HUDEP-2 (cell line): ENCODE data around the gene S100G.

Experiments
- DNase-seq, 76 experiments: peaks; one replicate each; lab custom pipeline; 2025; ENCODE audit not compliant: unreplicated experiment in 76 of 76; lab: John Stamatoyannopoulos, UW

Gene S100G

DNA sequence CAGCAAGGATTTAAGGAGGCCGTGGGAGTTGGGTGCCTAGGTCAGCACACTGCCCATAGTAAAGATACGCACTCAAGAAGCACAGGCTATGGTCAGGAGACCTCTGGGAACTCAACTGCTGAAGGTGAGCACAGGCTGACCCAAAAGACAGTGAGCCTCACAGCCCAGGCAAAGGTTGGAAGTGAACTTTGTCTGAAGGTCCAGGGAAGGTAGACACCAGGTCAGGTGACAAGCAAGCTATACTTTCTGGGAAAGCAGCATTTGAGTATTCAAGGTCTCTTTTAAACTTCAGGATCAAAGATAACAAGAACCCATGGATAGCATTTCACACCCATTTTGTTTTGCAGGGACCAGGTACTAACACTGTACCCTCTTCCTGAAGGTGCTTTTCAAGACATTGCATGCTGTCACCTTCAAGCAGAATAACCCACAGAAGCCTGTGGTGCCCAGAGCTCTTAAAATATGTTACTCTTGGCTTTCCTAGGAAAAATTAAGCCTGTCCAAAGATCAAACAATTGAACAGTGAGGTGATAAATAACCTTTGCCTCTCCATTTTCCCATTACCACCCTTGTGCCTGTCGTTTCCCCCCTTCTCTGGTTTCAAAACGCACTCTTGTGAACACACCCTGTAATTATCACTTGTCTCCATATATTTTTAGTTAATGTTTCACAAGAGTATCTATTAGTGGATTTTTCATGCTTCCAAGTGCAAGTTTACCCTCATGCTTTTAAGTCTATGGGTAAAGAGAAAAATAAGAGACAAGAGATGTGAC, 3.4 kb upstream of the S100G start:
- DNase-seq = no peak

- no peak for DNase-seq
These were observed 1.6 kb downstream of the S100G start for GRCh38 chrX:16651391-16652024.

DNA sequence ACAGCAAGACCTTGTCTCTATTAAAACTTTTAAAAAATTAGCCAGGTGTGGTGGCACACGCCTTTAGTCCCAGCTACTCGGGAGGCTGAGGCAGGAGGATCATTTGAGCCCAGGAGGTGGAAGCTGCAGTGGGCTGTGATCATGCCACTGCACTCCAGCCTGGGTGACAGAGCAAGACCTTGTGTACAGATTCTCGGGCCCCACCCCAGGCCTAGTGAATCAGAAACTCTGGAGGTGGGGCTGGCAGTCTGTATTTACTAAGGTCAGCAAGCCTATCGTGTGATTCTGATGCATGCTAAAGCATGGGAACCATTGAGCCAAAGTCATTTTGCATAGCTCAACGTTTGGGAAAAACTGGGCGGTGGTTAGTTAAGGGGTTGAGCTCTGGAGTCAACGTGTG, 3.5 kb downstream of the S100G start:
- DNase-seq = peak in 1 of 76 experiments; percentile 0

DNA sequence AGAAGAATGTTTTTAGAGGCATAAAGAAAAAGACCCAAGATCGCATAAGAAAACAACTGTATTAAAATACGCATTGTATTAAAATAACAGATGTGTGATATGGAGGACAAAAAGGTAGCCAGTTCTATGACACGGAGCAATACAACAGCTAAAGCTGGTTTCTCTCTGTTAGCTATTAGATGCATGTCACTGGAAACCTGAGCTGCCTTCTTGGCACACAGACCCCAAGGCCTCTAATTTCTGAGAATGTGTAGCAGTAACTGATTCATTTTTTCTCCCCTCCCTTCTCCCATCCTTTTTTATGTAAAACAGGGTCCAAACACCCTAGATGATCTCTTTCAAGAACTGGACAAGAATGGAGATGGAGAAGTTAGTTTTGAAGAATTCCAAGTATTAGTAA, 4.1 kb downstream of the S100G start:
- no peak for DNase-seq

GRCh38 chrX:16658284-16658683, 8.3 kb downstream of the S100G start:
- no peak for DNase-seq

- DNase-seq = no peak
These were observed 9.4 kb downstream of the S100G start for GRCh38 chrX:16659321-16659720.

- no peak for DNase-seq
These were observed 11.5 kb downstream of the S100G start for GRCh38 chrX:16661495-16661894.

- no peak for DNase-seq
These were observed 12.4 kb downstream of the S100G start for GRCh38 chrX:16662402-16662801.

DNA sequence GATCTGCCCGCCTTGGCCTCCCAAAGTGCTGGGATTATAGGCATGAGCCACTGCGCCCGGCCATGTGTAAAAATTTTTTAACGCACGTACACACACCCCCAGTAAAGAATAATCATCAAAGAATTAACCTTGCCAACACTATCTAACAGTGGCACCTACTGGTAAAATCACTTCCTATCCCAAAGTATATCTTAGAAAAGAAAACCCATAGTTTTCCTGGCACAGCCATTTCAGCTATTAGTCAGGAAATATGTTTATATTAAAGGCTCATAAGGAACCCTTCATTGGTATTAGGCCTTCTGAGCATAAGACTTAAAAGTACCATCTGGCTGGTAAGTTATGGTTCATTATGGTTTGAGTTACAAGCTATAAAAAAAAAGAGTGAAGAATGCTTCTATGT, 14.1 kb downstream of the S100G start:
- DNase-seq = no peak

GRCh38 chrX:16664626-16665025, 14.7 kb downstream of the S100G start:
- peak in 1 of 76 experiments; percentile 0 for DNase-seq

DNA sequence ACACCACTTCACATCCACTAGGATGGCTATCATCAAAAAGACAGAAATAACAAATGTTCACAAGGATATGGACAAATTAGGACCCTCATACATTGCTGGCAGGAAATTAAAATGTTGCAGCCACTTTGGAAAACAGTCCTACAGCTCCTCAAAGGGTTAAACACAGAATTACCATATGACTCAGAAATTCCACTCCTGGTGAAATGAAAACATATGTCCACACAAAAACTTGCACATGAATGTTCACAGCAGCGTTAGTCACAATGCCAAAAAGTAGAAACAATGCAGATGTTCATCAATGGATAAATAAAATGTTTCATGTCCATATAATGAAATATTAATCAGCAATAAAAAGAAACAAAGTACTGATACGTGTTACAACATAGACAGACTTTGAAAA, 15.1 kb downstream of the S100G start:
- DNase-seq = no peak

DNA sequence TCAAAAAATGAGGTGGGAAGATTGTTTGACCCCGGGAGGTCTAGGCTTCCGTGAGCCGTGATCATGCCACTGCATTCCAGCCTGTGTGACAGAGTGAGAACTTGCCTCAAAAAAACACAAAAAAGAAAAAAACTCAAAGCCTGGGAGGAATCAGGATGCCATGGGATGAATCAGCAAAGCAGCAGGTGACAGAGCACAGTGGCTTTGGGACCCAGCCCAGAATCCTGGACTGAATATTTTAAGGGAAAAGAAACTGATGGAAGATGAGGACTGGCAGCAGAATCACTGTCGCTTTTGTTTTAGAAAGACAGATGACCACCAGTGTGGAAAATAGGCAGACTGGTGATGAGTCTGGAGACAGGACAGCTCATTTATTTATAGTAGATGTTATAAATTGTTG, 16.6 kb downstream of the S100G start:
- no peak for DNase-seq

DNA sequence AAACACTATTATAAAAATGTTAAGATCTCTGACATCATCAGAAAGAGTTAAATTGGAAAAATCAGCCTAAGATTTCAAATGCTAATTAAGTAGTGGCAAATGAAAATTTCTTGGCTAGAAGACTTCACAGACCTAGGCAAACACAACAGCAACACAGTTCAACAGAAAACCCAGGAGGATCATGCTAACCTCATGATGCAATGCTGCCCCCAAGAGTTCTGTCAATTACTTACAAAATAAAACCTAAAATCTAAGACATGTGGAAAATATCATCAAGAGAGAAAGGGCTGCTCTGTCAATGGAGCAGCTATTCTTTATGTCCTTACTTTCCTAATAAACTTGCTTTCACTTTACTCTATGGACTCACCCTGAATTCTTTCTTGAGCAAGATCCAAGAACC, 21.0 kb downstream of the S100G start:
- DNase-seq = peak in 32 of 76 experiments; percentile 0 to 40 (median 3)

DNA sequence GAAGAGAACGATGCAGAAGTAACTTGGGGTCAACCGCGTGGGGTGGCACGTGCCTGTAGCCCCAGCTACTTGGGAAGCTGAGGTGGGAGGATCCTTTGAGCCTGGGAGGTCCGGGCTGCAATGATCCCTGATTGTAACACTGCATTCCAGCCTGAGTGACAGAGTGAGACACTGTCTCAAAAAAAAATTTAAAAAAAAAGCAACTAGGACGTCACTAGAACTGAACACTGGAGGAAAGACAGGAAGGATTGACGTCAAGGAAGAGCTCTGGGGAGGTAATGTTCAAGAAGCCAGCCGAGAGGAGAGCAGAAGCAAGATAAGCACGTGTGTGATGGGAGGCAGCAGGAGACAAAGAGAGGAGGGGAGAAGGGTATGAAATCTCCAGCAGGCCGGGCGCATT, 28.7 kb downstream of the S100G start:
- no peak for DNase-seq

DNA sequence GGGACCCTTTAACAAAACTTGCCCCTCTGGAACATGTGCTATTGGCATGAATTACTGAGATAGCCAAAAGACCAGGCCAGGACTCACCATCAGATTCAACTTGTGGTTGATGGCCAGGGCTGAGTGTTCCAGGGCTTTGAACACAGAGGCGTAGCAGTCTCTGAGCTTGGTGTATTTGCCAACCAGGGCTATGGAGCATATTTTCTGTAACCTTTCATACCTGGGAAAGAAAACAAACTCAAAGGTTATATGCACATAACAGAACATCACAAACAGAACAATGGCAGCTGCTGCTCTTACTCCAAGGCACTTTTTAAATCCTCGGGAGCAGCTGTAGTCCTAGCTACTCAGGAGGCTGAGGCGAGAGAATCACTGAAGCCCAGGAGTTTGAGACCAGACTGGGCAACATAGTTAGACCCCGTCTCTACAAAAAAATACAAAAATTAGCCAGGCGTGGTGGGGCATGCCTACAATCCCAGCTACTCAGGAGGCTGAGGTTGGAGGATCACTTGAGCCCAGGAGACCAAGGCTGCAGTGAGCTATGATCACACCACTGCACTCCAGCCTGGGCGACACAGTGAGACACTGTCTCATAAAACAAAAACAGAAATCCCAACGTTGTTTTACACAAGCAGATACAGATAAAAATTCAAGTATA, 33.2 kb downstream of the S100G start:
- DNase-seq = no peak

DNA sequence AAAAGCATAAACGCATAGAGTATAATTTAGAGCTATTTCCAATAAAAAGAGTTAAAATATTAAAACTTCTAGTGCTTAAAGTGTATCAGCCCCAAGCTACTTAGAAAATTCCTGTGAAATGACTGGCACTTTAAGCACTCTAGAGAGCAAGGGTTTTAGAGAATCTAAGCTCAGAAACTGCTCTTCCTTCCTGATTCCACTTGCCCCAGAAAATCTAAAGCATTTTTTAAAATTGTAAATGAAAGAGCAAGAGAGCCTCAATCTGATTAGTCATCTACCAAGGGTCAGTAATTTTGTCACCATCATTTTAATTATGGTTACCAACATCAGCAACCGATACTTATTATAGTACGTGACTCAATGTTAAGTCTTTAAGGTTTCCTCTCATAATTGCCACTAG, 37.6 kb downstream of the S100G start:
- no peak for DNase-seq

DNA sequence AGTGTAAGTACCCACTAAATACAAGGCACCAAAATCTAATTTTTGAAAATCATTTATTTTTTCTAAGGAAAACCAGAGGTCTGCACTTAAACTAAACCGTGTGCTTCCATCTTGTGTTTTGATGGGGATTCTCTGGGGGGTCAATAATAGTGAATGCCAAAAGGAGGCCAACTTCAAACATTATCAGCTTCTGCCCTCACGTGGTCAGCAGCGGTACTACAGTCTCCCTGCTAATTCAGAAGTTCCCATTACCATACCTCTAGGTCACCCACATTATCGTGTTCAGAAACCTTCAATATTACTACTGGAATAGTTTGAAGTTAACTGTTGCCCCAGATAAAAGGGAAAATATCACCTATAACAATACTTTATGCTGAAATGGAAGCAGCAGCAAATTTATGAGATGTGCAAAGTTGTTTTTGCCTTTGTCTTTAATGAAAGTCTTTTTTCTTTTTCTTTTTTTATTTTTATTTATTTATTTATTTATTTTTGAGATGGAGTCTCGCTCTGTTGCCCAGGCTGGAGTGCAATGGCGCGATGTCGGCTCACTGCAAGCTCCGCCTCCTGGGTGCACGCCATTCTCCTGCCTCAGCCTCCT, 45.2 kb downstream of the S100G start:
- DNase-seq = peak in 56 of 76 experiments; percentile 0 to 44 (median 9)

- no peak for DNase-seq
These were observed 47.0 kb downstream of the S100G start for GRCh38 chrX:16696956-16697355.

DNA sequence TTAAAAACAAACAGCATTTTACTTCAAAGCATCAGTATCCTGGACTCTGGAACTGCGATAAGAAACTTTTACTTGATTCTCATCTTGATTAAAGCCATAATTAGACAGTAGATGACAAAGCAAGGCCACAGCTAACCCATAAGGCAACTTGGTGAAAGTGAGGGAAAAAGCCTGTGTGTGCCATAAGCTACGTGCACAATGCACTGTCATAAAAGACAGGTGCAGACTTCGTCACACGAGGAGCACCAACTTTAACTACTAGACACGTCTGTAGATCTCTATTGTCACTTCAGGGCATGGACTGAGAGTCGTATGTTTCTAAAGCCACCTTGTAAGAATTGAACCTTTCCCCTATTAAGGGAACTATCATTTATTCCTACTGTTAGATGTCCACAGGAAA, 49.4 kb downstream of the S100G start:
- no peak for DNase-seq

DNA sequence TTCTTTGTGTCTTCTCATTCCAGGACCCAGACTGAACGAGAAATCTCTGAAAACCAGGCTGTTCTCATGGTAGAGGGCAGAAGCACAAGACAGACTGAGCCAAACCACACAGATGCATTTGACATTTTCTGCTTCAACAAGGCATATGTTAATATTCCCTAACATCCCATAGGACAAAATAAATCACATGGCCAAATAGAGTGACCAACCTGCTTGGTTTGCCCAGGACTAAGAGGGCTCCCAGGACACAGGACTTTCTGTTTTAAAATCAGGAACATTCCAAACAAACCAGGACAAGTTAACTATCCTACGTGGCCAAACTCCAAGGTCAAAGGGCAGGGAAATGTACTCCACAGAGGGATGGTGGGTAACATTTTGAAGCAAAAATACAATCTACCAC, 50.8 kb downstream of the S100G start:
- DNase-seq = no peak
